GM23248 (cell line): Measurements from ENCODE around the gene MED17. TPM values are rescaled to one million over a fixed set of nuclear protein-coding genes. Genes with fewer than 3 reads are reported as not detected.

Experiments used
- DNase-seq: peaks from one replicate; pipeline ENCODE4 v3.0.0-alpha.2; 2015
- H2AFZ ChIP-seq: fragments of 200-600 bp; sonication (generic); 2 replicates; pipeline ENCODE4 v1.6.1; 2016; ENCODE audit warnings: antibody characterized with exemption
- H3F3A ChIP-seq: fragments of 200-600 bp; sonication (generic); 2 replicates; pipeline ENCODE4 v1.6.1; 2016; ENCODE audit warnings: mild to moderate bottlenecking, antibody characterized with exemption, mixed run types; ENCODE audit not compliant: insufficient read depth
- H3K27ac ChIP-seq: fragments of 200-600 bp; sonication (generic); 2 replicates; pipeline ENCODE4 v1.5.1; 2016; ENCODE audit warnings: mild to moderate bottlenecking
- H3K27me3 ChIP-seq: fragments of 200-600 bp; sonication (generic); replicated peaks from 2 replicates; pipeline ENCODE4 v1.6.1; 2016; ENCODE audit warnings: mild to moderate bottlenecking; ENCODE audit not compliant: insufficient read depth
- H3K36me3 ChIP-seq: fragments of 200-600 bp; sonication (generic); 2 replicates; pipeline ENCODE4 v1.6.1; 2016; ENCODE audit warnings: low read depth, mild to moderate bottlenecking
- H3K4me1 ChIP-seq: fragments of 200-600 bp; sonication (generic); 2 replicates; pipeline ENCODE4 v1.6.1; 2016; ENCODE audit warnings: mild to moderate bottlenecking; ENCODE audit not compliant: insufficient read depth
- H3K4me2 ChIP-seq: fragments of 200-600 bp; sonication (generic); one replicate; pipeline ENCODE4 v1.6.1; 2016; ENCODE audit warnings: mild to moderate bottlenecking; ENCODE audit not compliant: unreplicated experiment
- H3K4me3 ChIP-seq: fragments of 200-600 bp; sonication (generic); 2 replicates; pipeline ENCODE4 v1.5.1; 2016; ENCODE audit warnings: mild to moderate bottlenecking
- H3K79me2 ChIP-seq: fragments of 200-600 bp; sonication (generic); 2 replicates; pipeline ENCODE4 v1.6.1; 2016; ENCODE audit warnings: mild to moderate bottlenecking; ENCODE audit not compliant: insufficient read depth
- H3K9ac ChIP-seq: fragments of 200-600 bp; sonication (generic); 2 replicates; pipeline ENCODE4 v1.6.1; 2016; ENCODE audit warnings: mild to moderate bottlenecking
- H3K9me2 ChIP-seq: fragments of 200-600 bp; sonication (generic); 2 replicates; pipeline ENCODE4 v1.6.1; 2016; ENCODE audit warnings: mixed run types, mild to moderate bottlenecking, moderate library complexity; ENCODE audit not compliant: insufficient read depth
- H3K9me3 ChIP-seq: fragments of 200-600 bp; sonication (generic); one replicate; pipeline ENCODE4 v1.6.1; 2017; ENCODE audit warnings: low read depth
- H4K20me1 ChIP-seq: fragments of 200-600 bp; sonication (generic); 2 replicates; pipeline ENCODE4 v1.6.0; 2016; ENCODE audit not compliant: insufficient read depth
- EZH2 ChIP-seq: fragments of 200-600 bp; sonication (generic); IDR thresholded peaks from 2 replicates; pipeline ENCODE4 v1.6.1; 2018; ENCODE audit warnings: antibody characterized with exemption, mild to moderate bottlenecking; ENCODE audit not compliant: insufficient read depth, poor library complexity, severe bottlenecking
- EZH2phosphoT487 ChIP-seq: fragments of 200-600 bp; sonication (generic); IDR thresholded peaks from 2 replicates; pipeline ENCODE4 v1.6.1; 2018; ENCODE audit warnings: antibody characterized with exemption, moderate library complexity, mild to moderate bottlenecking, low read depth; ENCODE audit not compliant: insufficient read depth
- WGBS, 2 experiments: methylation state at CpG; one replicate each; pipeline ENCODE4 v1.1.6; 2015 to 2017; ENCODE audit warnings: low lambda C conversion rate in 2 of 2, low coverage in 1 of 2; ENCODE audit errors: missing lambda C conversion rate in 2 of 2; 5-methylcytosine and 5-hydroxymethylcytosine counted together
- in situ Hi-C: fragments of 300-500 bp; cut with MboI; formaldehyde crosslinking; loops from 2 replicates; pipeline ENCODE4 v1.15.0; 2020
- polyA plus RNA-seq: library from polyadenylated mRNA; unstranded; fragments of >200 nt; fragmentation: Nextera tagmentation; extraction: Ambion mirVana; gene quantifications from 2 replicates; pipeline ENCODE4 v1.2.1, GENCODE V29; 2016
- total RNA-seq: library from RNA; depleted of rRNA; stranded (reverse); fragments of >200 nt; shearing (Covaris generic); gene quantifications from 2 replicates; pipeline ENCODE4 v1.2.3, GENCODE V29; 2014

The MED17 gene
- total and polyA plus RNA-seq, 2 experiments from 2014 or later, result 22.2 to 22.4 TPM

GRCh38 chr11:93850594-93851018, 66.5 kb downstream of the MED17 start, which contains the start of gene VSTM5:
TSS of gene VSTM5 (minus strand) at chr11:93850618. CDS start at chr11:93850502, 116 bp downstream.
- Histone ChIP-seq H2AFZ (peak within 1 kb of the TSS; percentile 84), H3K27ac (no peak within 1 kb of the TSS), H3K4me3 (peak within 1 kb of the TSS; percentile 64), H3K4me2 (peak within 1 kb of the TSS; percentile 92), H3F3A (no peaks in the 10 kb centered on the region), H3K36me3 (no peaks in the 10 kb centered on the region), H3K9ac (peak within 1 kb of the TSS; percentile 55), H3K79me2 (no peaks in the 10 kb centered on the region), H4K20me1 (no peaks in the 10 kb centered on the region), H3K27me3 (0 out of 2 replicates have a peak, but pooled peaks cover 7% of the 10 kb centered on the region), H3K9me2 (no peaks in the 10 kb centered on the region), H3K9me3 (no peaks in the 10 kb centered on the region), H3K4me1 (peaks cover 3% of the 10 kb centered on the region; the same call in 1 of the 2 replicates)
- in situ Hi-C loops, result no loop called here
- no peak for DNase-seq
- 3 to 5% methylated on average over 5 to 6 of the region's 6 CpGs for WGBS, 2 experiments
- no peak for TF ChIP-seq EZH2phosphoT487
- TF ChIP-seq EZH2, result no peak

GRCh38 chr11:93852242-93852641, 68.2 kb downstream of the MED17 start:
- H3F3A ChIP-seq, result no peaks in the 10 kb centered on the region
- no peak overlapping the region for H3K4me3 ChIP-seq
- no peaks in the 10 kb centered on the region for H3K9me3 ChIP-seq
- no peaks in the 10 kb centered on the region for H3K9me2 ChIP-seq
- no peaks in the 10 kb centered on the region for H3K36me3 ChIP-seq
- H3K4me2 ChIP-seq, result no peak overlapping the region
- H3K27me3 ChIP-seq, result 0 out of 2 replicates have a peak, but pooled peaks cover 7% of the 10 kb centered on the region
- no peak for DNase-seq
- in situ Hi-C loops, result no loop called here
- TF ChIP-seq EZH2phosphoT487 (no peak), EZH2 (no peak)
- 80 to 82% methylated on average over 5 of the region's 5 CpGs for WGBS, 2 experiments
- H3K9ac ChIP-seq, result no peak overlapping the region
- no peak overlapping the region for H2AFZ ChIP-seq
- no peaks in the 10 kb centered on the region for H3K4me1 ChIP-seq
- H3K79me2 ChIP-seq, result no peaks in the 10 kb centered on the region
- H3K27ac ChIP-seq, result no peak overlapping the region
- H4K20me1 ChIP-seq, result no peaks in the 10 kb centered on the region

DNA sequence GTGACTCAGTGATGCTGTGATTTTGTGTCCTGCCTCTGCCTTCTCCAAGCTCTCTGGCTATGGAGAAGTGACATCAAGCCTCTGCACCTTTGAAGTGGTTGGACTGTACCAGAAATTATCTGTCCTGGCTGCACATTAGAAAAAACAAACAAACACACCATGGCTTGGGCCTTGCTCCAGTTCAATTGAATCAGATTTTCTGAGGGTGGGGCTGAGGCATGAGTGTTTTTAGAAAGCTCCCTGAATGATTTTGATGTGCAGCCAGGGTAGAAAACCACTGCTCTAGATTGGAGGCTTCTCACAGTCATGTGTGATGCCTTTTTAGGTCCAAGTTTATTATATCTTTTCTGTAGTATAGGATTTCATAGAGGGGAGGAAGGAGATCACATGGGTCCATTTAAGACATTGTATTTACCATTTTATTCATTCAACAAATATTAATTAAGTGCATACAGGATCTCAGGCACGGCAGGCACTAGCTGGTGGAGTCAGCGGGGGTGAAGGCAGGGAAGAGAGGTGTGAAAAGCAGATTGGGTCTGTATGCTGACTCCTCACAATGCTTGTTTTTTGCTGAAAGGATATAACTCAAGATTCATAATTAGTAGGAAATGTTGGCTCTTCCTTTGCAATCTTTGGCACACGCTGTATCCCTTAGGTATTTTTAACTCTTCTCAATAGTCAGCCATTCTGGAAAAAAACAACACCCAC, 73.5 kb downstream of the MED17 start:
- 52 to 65% methylated on average over 3 of the region's 3 CpGs for WGBS, 2 experiments
- Histone ChIP-seq H3K27me3 (0 out of 2 replicates have a peak, but pooled peaks cover 7% of the 10 kb centered on the region), H3K4me2 (no peak overlapping the region), H3K4me3 (no peak overlapping the region), H3K36me3 (no peaks in the 10 kb centered on the region), H3K9me3 (no peaks in the 10 kb centered on the region), H4K20me1 (no peaks in the 10 kb centered on the region), H2AFZ (no peak overlapping the region), H3K9ac (no peak overlapping the region), H3K9me2 (no peaks in the 10 kb centered on the region), H3K27ac (no peak overlapping the region), H3K4me1 (no peaks in the 10 kb centered on the region), H3F3A (no peaks in the 10 kb centered on the region), H3K79me2 (no peaks in the 10 kb centered on the region)
- DNase-seq, result peak; percentile 40
- no peak for TF ChIP-seq EZH2phosphoT487
- TF ChIP-seq EZH2, result no peak
- in situ Hi-C loops, result no loop called here

DNA sequence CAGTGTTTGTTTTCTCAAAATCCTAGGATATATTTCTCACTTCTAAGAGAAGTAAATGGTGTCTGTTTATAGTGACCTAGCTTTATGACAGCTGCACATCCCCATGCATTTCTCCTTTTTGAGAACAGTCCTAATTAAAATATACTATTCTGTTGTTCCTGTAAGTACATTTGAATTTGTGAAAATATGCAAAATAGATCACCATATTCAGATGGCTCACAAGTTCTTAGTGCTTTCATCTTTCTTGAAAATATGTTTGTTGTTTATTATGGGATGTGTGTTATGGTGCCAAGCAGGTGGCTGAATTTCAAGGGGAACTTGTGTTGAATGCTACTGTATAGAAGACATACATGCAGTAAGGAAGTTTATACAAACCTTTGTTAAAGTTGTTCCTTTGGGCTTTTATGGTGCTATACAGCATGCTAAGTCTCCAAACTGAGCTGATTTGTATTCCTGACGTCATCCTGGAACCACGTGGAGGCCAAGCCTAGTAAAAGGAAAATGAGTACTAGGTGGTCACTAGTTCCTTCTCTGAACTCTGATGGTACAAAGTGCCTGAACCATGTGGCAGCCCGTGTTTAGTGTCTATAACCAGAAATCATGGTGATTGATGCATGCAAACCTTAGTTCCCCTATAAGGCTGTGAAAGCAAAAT, 74.2 kb downstream of the MED17 start:
- WGBS, 2 experiments, result 19 to 28% methylated on average over 3 of the region's 3 CpGs
- Histone ChIP-seq H3K9me2 (no peaks in the 10 kb centered on the region), H3K4me3 (no peak overlapping the region), H3K9me3 (no peaks in the 10 kb centered on the region), H3F3A (no peaks in the 10 kb centered on the region), H3K4me1 (no peaks in the 10 kb centered on the region), H4K20me1 (no peaks in the 10 kb centered on the region), H3K27me3 (0 out of 2 replicates have a peak, but pooled peaks cover 7% of the 10 kb centered on the region), H3K9ac (no peak overlapping the region), H3K27ac (no peak overlapping the region), H3K79me2 (no peaks in the 10 kb centered on the region), H3K36me3 (no peaks in the 10 kb centered on the region), H3K4me2 (no peak overlapping the region), H2AFZ (no peak overlapping the region)
- TF ChIP-seq EZH2phosphoT487, result no peak
- TF ChIP-seq EZH2, result no peak
- in situ Hi-C loops, result no loop called here
- peak; percentile 5 for DNase-seq
